ENCODE results near the gene THRB.

The THRB gene

GRCh38 chr3:24229468-24230221 lies 265.0 kb downstream of the THRB start:
- no peak for DNase-seq (ENCODE audit: extremely low read depth, low read depth)
- TF ChIP-seq CTCF (IDR thresholded peaks at IDR 0.05; ENCODE audit: low read depth, low read length) = no peak

- no peak for TF ChIP-seq CTCF (IDR thresholded peaks at IDR 0.05; ENCODE audit: low read depth, low read length)
- no peak for DNase-seq (ENCODE audit: extremely low read depth, low read depth)
Measured at GRCh38 chr3:24227635-24228034, 267.0 kb downstream of the THRB start.

GRCh38 chr3:24226397-24226796 lies 268.3 kb downstream of the THRB start:
- TF ChIP-seq CTCF (IDR thresholded peaks at IDR 0.05; ENCODE audit: low read depth, low read length) = no peak
- DNase-seq (ENCODE audit: extremely low read depth, low read depth) = no peak

- no peak for DNase-seq (ENCODE audit: extremely low read depth, low read depth)
- TF ChIP-seq CTCF (IDR thresholded peaks at IDR 0.05; ENCODE audit: low read depth, low read length) = no peak
Measured at GRCh38 chr3:24225385-24225950, 269.2 kb downstream of the THRB start.

GRCh38 chr3:24224666-24225384 lies 269.8 kb downstream of the THRB start:
- DNase-seq (ENCODE audit: extremely low read depth, low read depth) = no peak
- TF ChIP-seq CTCF (IDR thresholded peaks at IDR 0.05; ENCODE audit: low read depth, low read length) = no peak

GRCh38 chr3:24222165-24222805 lies 272.4 kb downstream of the THRB start:
- no peak for DNase-seq (ENCODE audit: extremely low read depth, low read depth)
- TF ChIP-seq CTCF (IDR thresholded peaks at IDR 0.05; ENCODE audit: low read depth, low read length) = no peak
